GM23338 (cell line): ENCODE results near the gene SNUPN. TPM values are rescaled to one million over a fixed set of nuclear protein-coding genes. Genes with fewer than 3 reads are reported as not detected.

Experiments used
- ATAC-seq: fragments of 200-7000 bp; cut with Tn5 transposase; 3 replicates; pipeline ENCODE4 v1.9.1; 2020
- DNase-seq: peaks from one replicate; pipeline ENCODE4 v3.0.0-alpha.2; 2015; ENCODE audit warnings: low spot score
- H2AFZ ChIP-seq: fragments of 200-600 bp; sonication (generic); 2 replicates; pipeline ENCODE4 v1.8.0; 2016; ENCODE audit warnings: antibody characterized with exemption, mild to moderate bottlenecking, moderate library complexity
- H3F3A ChIP-seq: fragments of 200-600 bp; sonication (generic); replicated peaks from 2 replicates; pipeline ENCODE4 v1.8.0; 2017; ENCODE audit warnings: antibody characterized with exemption, mixed run types, low read depth
- H3K27ac ChIP-seq: fragments of 200-600 bp; sonication (generic); 2 replicates; pipeline ENCODE4 v1.6.1; 2016; ENCODE audit warnings: low read depth
- H3K27me3 ChIP-seq: fragments of 200-600 bp; sonication (generic); 2 replicates; pipeline ENCODE4 v1.8.0; 2016; ENCODE audit warnings: mild to moderate bottlenecking, mixed run types, moderate library complexity; ENCODE audit not compliant: insufficient read depth
- H3K36me3 ChIP-seq: fragments of 200-600 bp; sonication (generic); 2 replicates; pipeline ENCODE4 v1.8.0; 2016; ENCODE audit warnings: mild to moderate bottlenecking; ENCODE audit not compliant: insufficient read depth
- H3K4me1 ChIP-seq: fragments of 200-600 bp; sonication (generic); 2 replicates; pipeline ENCODE4 v1.8.0; 2016; ENCODE audit warnings: mild to moderate bottlenecking, moderate library complexity; ENCODE audit not compliant: insufficient read depth
- H3K4me2 ChIP-seq: fragments of 200-600 bp; sonication (generic); 2 replicates; pipeline ENCODE4 v1.7.1; 2017; ENCODE audit warnings: mixed run types
- H3K4me3 ChIP-seq: fragments of 200-600 bp; sonication (generic); 2 replicates; pipeline ENCODE4 v1.6.1; 2016; ENCODE audit warnings: mixed run types
- H3K79me2 ChIP-seq: fragments of 200-600 bp; sonication (generic); replicated peaks from 2 replicates; pipeline ENCODE4 v1.8.0; 2017; ENCODE audit warnings: mild to moderate bottlenecking; ENCODE audit not compliant: insufficient read depth
- H3K9me2 ChIP-seq: fragments of 200-600 bp; sonication (generic); 2 replicates; pipeline ENCODE4 v1.8.0; 2017; ENCODE audit not compliant: insufficient read depth
- H4K20me1 ChIP-seq: fragments of 200-600 bp; sonication (generic); replicated peaks from 2 replicates; pipeline ENCODE4 v1.8.0; 2017; ENCODE audit warnings: mild to moderate bottlenecking; ENCODE audit not compliant: insufficient read depth
- H3K27ac Mint-ChIP-seq: 2 replicates; pipeline ENCODE4 v1.8.0; 2020; ENCODE audit warnings: inconsistent platforms, mild to moderate bottlenecking, moderate library complexity, mixed read lengths
- H3K27me3 Mint-ChIP-seq: 3 replicates; pipeline ENCODE4 v1.8.0; 2022; ENCODE audit warnings: low read depth, mild to moderate bottlenecking, moderate library complexity, mixed read lengths, inconsistent platforms; ENCODE audit not compliant: insufficient read depth, poor library complexity
- H3K36me3 Mint-ChIP-seq: 3 replicates; pipeline ENCODE4 v1.8.0; 2021; ENCODE audit warnings: low read depth, mild to moderate bottlenecking, inconsistent platforms, moderate library complexity, mixed read lengths
- H3K4me1 Mint-ChIP-seq: 3 replicates; pipeline ENCODE4 v1.8.0; 2020; ENCODE audit warnings: mild to moderate bottlenecking, inconsistent platforms, mixed read lengths
- H3K4me3 Mint-ChIP-seq: 3 replicates; pipeline ENCODE4 v1.8.0; 2021; ENCODE audit warnings: moderate library complexity, mild to moderate bottlenecking, inconsistent platforms, mixed read lengths
- H3K9me3 Mint-ChIP-seq: 3 replicates; pipeline ENCODE4 v1.8.0; 2020; ENCODE audit warnings: moderate library complexity, mild to moderate bottlenecking, inconsistent platforms, mixed read lengths
- CREB1 ChIP-seq: fragments of 250-450 bp; sonication (Bioruptor Pico); IDR thresholded peaks from 2 replicates; pipeline ENCODE4 v1.5.0; 2020; ENCODE audit warnings: low read depth, mild to moderate bottlenecking, moderate library complexity
- CTCF ChIP-seq, 2 experiments: fragments of 200-600 bp in 1 of 2; sonication (generic) in 1 of 2; conservative IDR thresholded peaks; 2 replicates each; pipeline versions ENCODE4 v1.5.1 to v1.6.1; 2016 to 2017; ENCODE audit warnings: antibody characterized with exemption in 2 of 2, low read depth in 2 of 2, mild to moderate bottlenecking in 2 of 2, moderate library complexity in 1 of 2
- EZH2 ChIP-seq: fragments of 200-600 bp; sonication (generic); IDR thresholded peaks from one replicate; pipeline ENCODE4 v1.8.0; 2017; ENCODE audit warnings: antibody characterized with exemption, mild to moderate bottlenecking, low read depth; ENCODE audit not compliant: unreplicated experiment
- EZH2phosphoT487 ChIP-seq: fragments of 200-600 bp; sonication (generic); IDR thresholded peaks from one replicate; pipeline ENCODE4 v1.8.1; 2018; ENCODE audit warnings: antibody characterized with exemption; ENCODE audit not compliant: unreplicated experiment
- JUNB ChIP-seq: IDR thresholded peaks from one replicate; pipeline ENCODE4 v1.6.1; 2016; ENCODE audit warnings: antibody characterized with exemption; ENCODE audit not compliant: unreplicated experiment
- NANOG ChIP-seq: IDR thresholded peaks from 2 replicates; pipeline ENCODE4 v1.6.1; 2016; ENCODE audit warnings: antibody characterized with exemption, borderline replicate concordance
- POLR2AphosphoS5 ChIP-seq: IDR thresholded peaks from 2 replicates; pipeline ENCODE4 v1.6.1; 2016; ENCODE audit warnings: antibody characterized with exemption, low read depth
- STAT1 ChIP-seq: IDR thresholded peaks from one replicate; pipeline ENCODE4 v1.6.1; 2016; ENCODE audit warnings: antibody characterized with exemption; ENCODE audit not compliant: unreplicated experiment
- ZNF114 ChIP-seq: fragments of 250-450 bp; sonication (Bioruptor Pico); IDR thresholded peaks from 2 replicates; pipeline ENCODE4 v1.5.0; 2020; ENCODE audit warnings: mild to moderate bottlenecking, moderate library complexity
- ZNF331 ChIP-seq: fragments of 250-450 bp; sonication (Bioruptor Pico); IDR thresholded peaks from 2 replicates; pipeline ENCODE4 v1.5.0; 2020; ENCODE audit warnings: low read depth, mild to moderate bottlenecking, moderate library complexity
- ZNF462 ChIP-seq: fragments of 250-450 bp; sonication (Bioruptor Pico); IDR thresholded peaks from 2 replicates; pipeline ENCODE4 v1.5.0; 2020; ENCODE audit warnings: mild to moderate bottlenecking, moderate library complexity
- polyA plus RNA-seq: library from polyadenylated mRNA; unstranded; fragments of >200 nt; fragmentation: Nextera tagmentation; extraction: Ambion mirVana; gene quantifications from 2 replicates; pipeline ENCODE4 v1.2.1, GENCODE V29; 2016
- total RNA-seq: library from RNA; depleted of rRNA; stranded (reverse); fragments of >200 nt; shearing (Covaris generic); gene quantifications from 2 replicates; pipeline ENCODE4 v1.2.3, GENCODE V29; 2014
- TF ChIP-seq, protein P1 (sequence below): IDR thresholded peaks from one replicate; pipeline ENCODE4 v1.6.1; 2018; ENCODE audit warnings: antibody characterized with exemption; ENCODE audit not compliant: unreplicated experiment
- TF ChIP-seq, protein P2 (sequence below): IDR thresholded peaks from 2 replicates; pipeline ENCODE4 v1.6.1; 2016; ENCODE audit warnings: antibody characterized with exemption

Gene SNUPN
- total and polyA plus RNA-seq, 2 experiments from 2014 or later: 20.5 to 27.7 TPM

DNA sequence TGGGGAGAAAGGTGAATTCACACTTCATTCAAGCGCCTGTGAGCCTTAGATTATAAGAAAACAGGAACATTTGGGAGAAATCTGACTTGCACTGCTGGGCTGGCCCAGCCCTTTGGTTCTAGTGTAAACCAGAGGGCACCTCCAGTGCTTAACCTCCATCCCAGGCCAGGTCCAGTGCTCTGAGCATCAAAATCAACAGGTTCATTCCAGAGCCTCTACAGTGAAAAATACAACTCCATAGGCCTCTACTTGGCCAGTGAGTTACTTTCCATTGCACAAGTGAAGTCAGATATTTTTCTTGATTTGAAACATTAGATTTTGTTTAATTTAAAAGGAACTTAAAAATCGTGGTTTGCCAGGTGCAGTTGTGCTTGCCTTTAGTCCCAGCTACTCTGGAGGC is 3.0 kb downstream of the SNUPN start:
- Mint-ChIP-seq H3K27me3 (peaks cover 11% of the 10 kb centered on the region), H3K4me3 (no peak overlapping the region), H3K27ac (no peak overlapping the region), H3K9me3 (no peaks in the 10 kb centered on the region), H3K4me1 (peaks cover 13% of the 10 kb centered on the region), H3K36me3 (peaks cover 16% of the 10 kb centered on the region; the same call in 2 of the 3 replicates)
- ATAC-seq: no peak
- Histone ChIP-seq H4K20me1 (no peaks in the 10 kb centered on the region), H3K27me3 (no peaks in the 10 kb centered on the region), H3K36me3 (0 out of 2 replicates have a peak, but pooled peaks cover 8% of the 10 kb centered on the region), H3K4me1 (peaks cover 3% of the 10 kb centered on the region; the same call in 1 of the 2 replicates), H3K4me2 (no peak overlapping the region), H3K79me2 (peaks cover 3% of the 10 kb centered on the region; the same call in 1 of the 2 replicates), H2AFZ (no peak overlapping the region), H3K27ac (no peak overlapping the region), H3K4me3 (no peak overlapping the region), H3F3A (peaks cover 11% of the 10 kb centered on the region; the same call in 1 of the 2 replicates), H3K9me2 (no peaks in the 10 kb centered on the region)
- TF ChIP-seq JUNB: no peak
- TF ChIP-seq NANOG: no peak
- TF ChIP-seq CREB1 (CRISPR knock-in tag): no peak
- TF ChIP-seq POLR2AphosphoS5: no peak
- no peak for TF ChIP-seq ZNF462 (CRISPR knock-in tag)
- TF ChIP-seq ZNF331: no peak
- TF ChIP-seq, protein P1, sequence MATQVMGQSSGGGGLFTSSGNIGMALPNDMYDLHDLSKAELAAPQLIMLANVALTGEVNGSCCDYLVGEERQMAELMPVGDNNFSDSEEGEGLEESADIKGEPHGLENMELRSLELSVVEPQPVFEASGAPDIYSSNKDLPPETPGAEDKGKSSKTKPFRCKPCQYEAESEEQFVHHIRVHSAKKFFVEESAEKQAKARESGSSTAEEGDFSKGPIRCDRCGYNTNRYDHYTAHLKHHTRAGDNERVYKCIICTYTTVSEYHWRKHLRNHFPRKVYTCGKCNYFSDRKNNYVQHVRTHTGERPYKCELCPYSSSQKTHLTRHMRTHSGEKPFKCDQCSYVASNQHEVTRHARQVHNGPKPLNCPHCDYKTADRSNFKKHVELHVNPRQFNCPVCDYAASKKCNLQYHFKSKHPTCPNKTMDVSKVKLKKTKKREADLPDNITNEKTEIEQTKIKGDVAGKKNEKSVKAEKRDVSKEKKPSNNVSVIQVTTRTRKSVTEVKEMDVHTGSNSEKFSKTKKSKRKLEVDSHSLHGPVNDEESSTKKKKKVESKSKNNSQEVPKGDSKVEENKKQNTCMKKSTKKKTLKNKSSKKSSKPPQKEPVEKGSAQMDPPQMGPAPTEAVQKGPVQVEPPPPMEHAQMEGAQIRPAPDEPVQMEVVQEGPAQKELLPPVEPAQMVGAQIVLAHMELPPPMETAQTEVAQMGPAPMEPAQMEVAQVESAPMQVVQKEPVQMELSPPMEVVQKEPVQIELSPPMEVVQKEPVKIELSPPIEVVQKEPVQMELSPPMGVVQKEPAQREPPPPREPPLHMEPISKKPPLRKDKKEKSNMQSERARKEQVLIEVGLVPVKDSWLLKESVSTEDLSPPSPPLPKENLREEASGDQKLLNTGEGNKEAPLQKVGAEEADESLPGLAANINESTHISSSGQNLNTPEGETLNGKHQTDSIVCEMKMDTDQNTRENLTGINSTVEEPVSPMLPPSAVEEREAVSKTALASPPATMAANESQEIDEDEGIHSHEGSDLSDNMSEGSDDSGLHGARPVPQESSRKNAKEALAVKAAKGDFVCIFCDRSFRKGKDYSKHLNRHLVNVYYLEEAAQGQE: no peak
- TF ChIP-seq CTCF (conservative IDR thresholded peaks at IDR 0.05; ENCODE audit: low read depth in 2 of 2): no peak
- TF ChIP-seq STAT1: no peak
- TF ChIP-seq ZNF114 (CRISPR knock-in tag): no peak
- no peak for TF ChIP-seq EZH2phosphoT487
- TF ChIP-seq EZH2: no peak
- TF ChIP-seq, protein P2, sequence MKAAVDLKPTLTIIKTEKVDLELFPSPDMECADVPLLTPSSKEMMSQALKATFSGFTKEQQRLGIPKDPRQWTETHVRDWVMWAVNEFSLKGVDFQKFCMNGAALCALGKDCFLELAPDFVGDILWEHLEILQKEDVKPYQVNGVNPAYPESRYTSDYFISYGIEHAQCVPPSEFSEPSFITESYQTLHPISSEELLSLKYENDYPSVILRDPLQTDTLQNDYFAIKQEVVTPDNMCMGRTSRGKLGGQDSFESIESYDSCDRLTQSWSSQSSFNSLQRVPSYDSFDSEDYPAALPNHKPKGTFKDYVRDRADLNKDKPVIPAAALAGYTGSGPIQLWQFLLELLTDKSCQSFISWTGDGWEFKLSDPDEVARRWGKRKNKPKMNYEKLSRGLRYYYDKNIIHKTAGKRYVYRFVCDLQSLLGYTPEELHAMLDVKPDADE: no peak
- DNase-seq: no peak
